HG03575 (cell line): ENCODE data around the gene S100A11.

Experiments used
- ATAC-seq: cut with Tn5 transposase; IDR thresholded peaks from one replicate; pipeline ENCODE4 v1.9.1; 2021; ENCODE audit not compliant: unreplicated experiment, insufficient number of reproducible peaks, low FRiP score; ENCODE audit errors: extremely low read depth

Gene S100A11

GRCh38 chr1:151990058-151990855 lies 46.5 kb downstream of the S100A11 start:
- no peak for ATAC-seq

GRCh38 chr1:151989211-151989862 lies 47.5 kb downstream of the S100A11 start:
- ATAC-seq, result no peak

GRCh38 chr1:151988405-151988923 lies 48.3 kb downstream of the S100A11 start:
- ATAC-seq, result no peak

GRCh38 chr1:151986501-151987190 lies 50.2 kb downstream of the S100A11 start:
- no peak for ATAC-seq

GRCh38 chr1:151985768-151986167 lies 51.0 kb downstream of the S100A11 start:
- no peak for ATAC-seq

- no peak for ATAC-seq
Measured at GRCh38 chr1:151985270-151985669, 51.5 kb downstream of the S100A11 start.

GRCh38 chr1:151984313-151984956 lies 52.4 kb downstream of the S100A11 start:
- peak; percentile 37 for ATAC-seq
